ENCODE results near the gene PTPN21. TPM values are rescaled to one million over a fixed set of nuclear protein-coding genes. Genes with fewer than 3 reads are reported as not detected.
"Not testable (repeated sequence)": the region's sequence is repeated elsewhere in the genome, so short reads cannot be mapped to it uniquely, and the experiment has no call there.

The PTPN21 gene
- total RNA-seq, 2 experiments from 2014 or later = 0.12 TPM; not detected in 1

GRCh38 chr14:88546621-88547385, 8.0 kb downstream of the PTPN21 start:
- no peak overlapping the region for H3K4me3 Mint-ChIP-seq
- peaks cover under 1% of the 10 kb centered on the region for H3K4me1 Mint-ChIP-seq
- H3K27me3 Mint-ChIP-seq = peaks cover 8% of the 10 kb centered on the region
- CTCF ChIA-PET = interaction anchor here (1.9 kb wide), 1 partner anchor 9 kb away, joined by 5 read pairs; no protein-coding TSS in a partner anchor
- H3K36me3 Mint-ChIP-seq = no peaks in the 10 kb centered on the region
- H3K27ac Mint-ChIP-seq = no peak overlapping the region
- no peaks in the 10 kb centered on the region for H3K9me3 Mint-ChIP-seq (ENCODE audit: low read depth)
- ATAC-seq = no peak
- DNase-seq = no peak

GRCh38 chr14:88545256-88545655, 9.6 kb downstream of the PTPN21 start:
- Mint-ChIP-seq H3K27ac (no peak overlapping the region), H3K9me3 (ENCODE audit: low read depth) (no peaks in the 10 kb centered on the region), H3K36me3 (no peaks in the 10 kb centered on the region), H3K27me3 (peaks cover 5% of the 10 kb centered on the region), H3K4me1 (no peaks in the 10 kb centered on the region), H3K4me3 (no peak overlapping the region)
- CTCF ChIA-PET = no interaction called here
- no peak for DNase-seq
- ATAC-seq = no peak

- Mint-ChIP-seq H3K9me3 (ENCODE audit: low read depth) (no peaks in the 10 kb centered on the region), H3K36me3 (no peaks in the 10 kb centered on the region), H3K4me1 (no peaks in the 10 kb centered on the region), H3K27me3 (peaks cover 6% of the 10 kb centered on the region), H3K27ac (no peak overlapping the region), H3K4me3 (no peak overlapping the region)
- DNase-seq (no peak), ATAC-seq (no peak)
- CTCF ChIA-PET = no interaction called here
These were observed 11.7 kb downstream of the PTPN21 start for GRCh38 chr14:88542857-88543795.

DNA sequence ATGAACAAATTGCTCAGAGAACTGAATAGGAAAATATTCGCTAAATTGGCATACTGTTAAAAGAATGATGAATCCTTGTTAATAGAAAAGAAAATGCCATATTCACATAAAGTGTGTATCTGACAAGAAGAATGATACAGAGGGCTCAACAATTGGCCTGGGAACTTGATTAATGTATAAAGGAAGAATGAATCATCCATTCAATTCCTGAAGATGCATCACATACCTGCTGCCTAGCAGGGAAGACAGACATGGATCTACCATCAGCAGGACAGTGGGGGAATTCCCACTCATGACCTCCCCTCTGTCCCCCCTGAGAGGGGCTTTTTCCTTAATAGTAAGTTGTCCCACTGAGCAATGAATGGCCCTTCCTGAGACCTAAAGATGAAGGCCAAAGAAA, 13.5 kb downstream of the PTPN21 start:
- H3K4me3 Mint-ChIP-seq = no peak overlapping the region

GRCh38 chr14:88535813-88536212, 19.0 kb downstream of the PTPN21 start:
- ATAC-seq (no peak), DNase-seq (no peak)
- H3K9me3 Mint-ChIP-seq (ENCODE audit: low read depth) = no peaks in the 10 kb centered on the region
- no peaks in the 10 kb centered on the region for H3K4me1 Mint-ChIP-seq
- CTCF ChIA-PET = no interaction called here
- H3K4me3 Mint-ChIP-seq = no peak overlapping the region
- H3K27ac Mint-ChIP-seq = no peak overlapping the region
- peaks cover 6% of the 10 kb centered on the region for H3K27me3 Mint-ChIP-seq
- no peaks in the 10 kb centered on the region for H3K36me3 Mint-ChIP-seq

More for the DNA sequence above, 13.5 kb downstream of the PTPN21 start:
- no peaks in the 10 kb centered on the region for H3K4me1 Mint-ChIP-seq
- H3K27me3 Mint-ChIP-seq = peaks cover 6% of the 10 kb centered on the region
- CTCF ChIA-PET = no interaction called here
- no peak for ATAC-seq
- no peaks in the 10 kb centered on the region for H3K9me3 Mint-ChIP-seq (ENCODE audit: low read depth)
- no peak for DNase-seq
- no peak overlapping the region for H3K27ac Mint-ChIP-seq
- H3K36me3 Mint-ChIP-seq = no peaks in the 10 kb centered on the region

DNA sequence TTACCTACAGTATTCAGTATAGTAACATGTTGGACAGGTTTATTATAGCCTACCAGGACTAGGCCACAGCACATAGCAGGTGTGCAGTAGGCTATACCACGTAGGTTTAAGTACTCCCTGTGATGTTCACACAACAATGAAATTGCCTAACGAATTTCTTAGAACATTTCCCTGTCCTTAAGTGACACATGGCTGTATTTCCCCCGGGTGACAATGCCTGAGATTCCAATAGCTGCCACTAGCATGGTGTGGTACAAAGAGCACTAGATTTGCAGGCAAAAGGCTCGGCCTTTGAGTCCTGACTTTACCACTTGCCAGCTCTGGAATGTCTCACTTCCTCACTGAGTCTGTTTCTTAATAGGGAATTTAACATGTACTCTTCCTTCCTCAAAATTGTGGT, 19.7 kb downstream of the PTPN21 start:
- CTCF ChIA-PET = no interaction called here
- Mint-ChIP-seq H3K27ac (no peak overlapping the region), H3K4me1 (no peaks in the 10 kb centered on the region), H3K9me3 (ENCODE audit: low read depth) (peaks cover 6% of the 10 kb centered on the region), H3K36me3 (no peaks in the 10 kb centered on the region), H3K4me3 (no peak overlapping the region), H3K27me3 (peaks cover 5% of the 10 kb centered on the region)
- ATAC-seq (no peak), DNase-seq (no peak)

GRCh38 chr14:88533064-88533602, 21.7 kb downstream of the PTPN21 start:
- Mint-ChIP-seq H3K27ac (no peak overlapping the region), H3K36me3 (no peaks in the 10 kb centered on the region), H3K9me3 (ENCODE audit: low read depth) (peaks cover 8% of the 10 kb centered on the region), H3K4me3 (no peak overlapping the region), H3K4me1 (no peaks in the 10 kb centered on the region), H3K27me3 (peaks cover 20% of the 10 kb centered on the region)
- DNase-seq (no peak), ATAC-seq (no peak)
- CTCF ChIA-PET = interaction anchor here (0.7 kb wide), 1 partner anchor 494 kb away, joined by 3 read pairs; no protein-coding TSS in a partner anchor

DNA sequence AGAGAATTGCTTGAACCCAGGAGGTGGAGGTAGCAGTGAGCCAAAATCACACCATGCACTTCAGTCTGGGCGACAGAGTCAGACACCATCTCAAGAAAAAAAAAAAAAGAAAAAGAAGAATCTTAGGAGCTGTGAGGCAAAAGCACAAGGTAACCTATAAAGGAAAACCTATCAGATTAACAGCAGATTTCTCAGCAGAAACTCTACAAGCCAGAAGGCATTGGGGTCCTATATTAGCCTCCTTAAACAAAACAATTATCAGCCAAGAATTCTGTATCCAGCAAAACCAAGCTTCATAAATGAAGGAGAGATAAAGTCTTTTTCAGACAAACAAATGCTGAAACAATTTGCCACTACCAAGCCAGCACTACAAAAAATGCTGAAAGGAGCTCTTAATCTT, 24.9 kb downstream of the PTPN21 start:
- CTCF ChIA-PET; H3K4me3 Mint-ChIP-seq; ATAC-seq; H3K4me1 Mint-ChIP-seq; H3K9me3 Mint-ChIP-seq (ENCODE audit: low read depth); H3K27ac Mint-ChIP-seq; H3K36me3 Mint-ChIP-seq; DNase-seq: not testable (repeated sequence)
- peaks cover 40% of the 10 kb centered on the region for H3K27me3 Mint-ChIP-seq

DNA sequence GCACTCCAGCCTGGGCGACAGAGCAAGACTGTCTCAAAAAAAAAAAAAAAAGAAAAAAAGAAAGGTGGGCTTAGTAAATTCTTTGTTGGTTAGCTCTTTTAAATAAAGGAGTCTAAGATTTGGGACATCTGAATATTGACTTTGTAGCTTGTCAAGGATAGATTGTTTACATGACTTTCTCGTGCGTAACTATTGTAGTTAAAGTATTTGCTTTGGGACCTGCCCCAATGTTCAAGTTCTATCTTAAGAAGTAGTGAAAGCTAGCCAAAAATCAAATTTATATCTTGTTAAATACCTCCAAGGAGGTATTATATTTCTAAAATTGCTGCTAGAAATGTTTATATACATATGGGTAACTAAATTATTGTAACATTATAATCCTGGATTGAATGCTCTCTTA, 32.4 kb downstream of the PTPN21 start:
- Mint-ChIP-seq H3K27ac (no peak overlapping the region), H3K36me3 (no peaks in the 10 kb centered on the region), H3K27me3 (peaks cover 31% of the 10 kb centered on the region), H3K4me3 (no peak overlapping the region), H3K4me1 (peaks cover 1% of the 10 kb centered on the region), H3K9me3 (ENCODE audit: low read depth) (no peaks in the 10 kb centered on the region)
- no peak for ATAC-seq
- DNase-seq = no peak
- CTCF ChIA-PET = no interaction called here

GRCh38 chr14:88521818-88522217, 33.0 kb downstream of the PTPN21 start:
- Mint-ChIP-seq H3K27ac (no peak overlapping the region), H3K4me1 (peaks cover 3% of the 10 kb centered on the region), H3K4me3 (no peak overlapping the region), H3K36me3 (no peaks in the 10 kb centered on the region), H3K27me3 (peaks cover 28% of the 10 kb centered on the region), H3K9me3 (ENCODE audit: low read depth) (no peaks in the 10 kb centered on the region)
- DNase-seq = no peak
- CTCF ChIA-PET = no interaction called here
- ATAC-seq = no peak

DNA sequence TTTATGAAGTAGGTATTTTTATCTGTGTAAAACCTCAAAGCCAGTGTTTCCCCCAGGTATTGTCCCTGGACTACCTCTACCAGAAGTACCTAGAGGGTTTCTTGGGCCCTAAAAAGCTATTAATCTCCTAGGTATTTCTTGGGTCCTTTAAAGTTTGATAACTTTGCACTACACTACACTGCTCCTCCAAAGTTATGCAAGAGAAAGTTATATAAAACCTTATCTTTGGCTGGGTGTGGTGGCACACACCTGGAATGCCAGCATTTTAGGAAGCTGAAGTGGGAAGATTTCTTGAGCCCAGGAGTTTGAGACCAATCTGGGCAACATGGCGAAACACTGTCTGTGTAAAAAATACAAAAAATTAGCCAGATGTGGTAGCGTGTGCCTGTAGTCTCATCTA, 34.9 kb downstream of the PTPN21 start:
- no peak overlapping the region for H3K4me3 Mint-ChIP-seq
- H3K9me3 Mint-ChIP-seq (ENCODE audit: low read depth) = no peaks in the 10 kb centered on the region
- no peak overlapping the region for H3K27ac Mint-ChIP-seq
- no peaks in the 10 kb centered on the region for H3K36me3 Mint-ChIP-seq
- H3K27me3 Mint-ChIP-seq = peaks cover 31% of the 10 kb centered on the region
- H3K4me1 Mint-ChIP-seq = peaks cover 5% of the 10 kb centered on the region
- CTCF ChIA-PET = no interaction called here
- DNase-seq (no peak), ATAC-seq (no peak)

GRCh38 chr14:88518592-88519512, 36.0 kb downstream of the PTPN21 start:
- H3K27me3 Mint-ChIP-seq = peaks cover 31% of the 10 kb centered on the region
- no peak for ATAC-seq
- H3K36me3 Mint-ChIP-seq = no peaks in the 10 kb centered on the region
- H3K4me1 Mint-ChIP-seq = peaks cover 5% of the 10 kb centered on the region
- no peak for DNase-seq
- no peaks in the 10 kb centered on the region for H3K9me3 Mint-ChIP-seq (ENCODE audit: low read depth)
- no peak overlapping the region for H3K27ac Mint-ChIP-seq
- CTCF ChIA-PET = no interaction called here
- no peak overlapping the region for H3K4me3 Mint-ChIP-seq

GRCh38 chr14:88516861-88517357, 37.9 kb downstream of the PTPN21 start:
- Mint-ChIP-seq H3K4me1 (peaks cover 5% of the 10 kb centered on the region), H3K27me3 (peaks cover 32% of the 10 kb centered on the region), H3K9me3 (ENCODE audit: low read depth) (no peaks in the 10 kb centered on the region), H3K27ac (no peak overlapping the region), H3K4me3 (peak overlapping the region; percentile 32), H3K36me3 (no peaks in the 10 kb centered on the region)
- ATAC-seq (no peak), DNase-seq (no peak)
- CTCF ChIA-PET = no interaction called here

All from activated CD8-positive, alpha-beta memory T cell treated with anti-CD3 and anti-CD28 coated beads, Interleukin-2, amount 10 ng/mL, durations not matched to agents 7 days and 5 days (primary cell).